ENCODE measurements around the gene LIMCH1.
"Not testable (repeated sequence)": the region's sequence is repeated elsewhere in the genome, so short reads cannot be mapped to it uniquely, and the experiment has no call there.

The LIMCH1 gene

DNA sequence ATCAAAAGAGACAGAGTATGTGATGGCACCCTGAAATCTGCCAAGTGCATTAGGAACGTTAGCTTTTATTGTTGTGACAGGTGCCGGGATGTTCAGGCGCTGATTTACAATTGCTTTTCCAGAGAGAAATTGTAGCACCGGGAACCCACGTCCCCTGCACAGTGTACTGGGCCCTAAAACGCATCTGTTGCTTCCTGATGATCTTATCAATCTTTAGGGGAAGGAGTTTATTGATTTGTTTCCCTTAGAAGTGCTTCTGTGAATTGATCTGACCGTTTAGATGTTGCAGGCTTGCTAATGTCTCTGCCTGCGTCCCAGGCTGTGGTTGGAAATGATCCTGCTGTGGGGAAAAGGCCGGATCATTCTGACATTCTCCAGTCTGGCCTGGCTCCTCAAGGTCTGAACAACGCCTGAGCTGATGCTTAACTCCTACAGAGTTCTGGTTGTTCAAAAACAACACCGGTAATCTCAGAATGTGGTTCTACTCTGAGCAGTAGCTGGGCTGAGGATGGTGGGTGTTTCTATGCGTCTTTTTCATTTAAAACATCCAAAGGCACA lies 193.7 kb downstream of the LIMCH1 start:
- DNase-seq (ENCODE audit: insufficient read length, low spot score) (no peak), FAIRE-seq (no peak)
- TF ChIP-seq POLR2A (IDR thresholded peaks at IDR 0.05; ENCODE audit: low read depth, low read length) = no peak
- no peak for TF ChIP-seq TAF1 (IDR thresholded peaks at IDR 0.05; ENCODE audit: low read depth, low read length)
- TF ChIP-seq POU2F2 (IDR thresholded peaks at IDR 0.05; ENCODE audit: low read depth, low read length) = no peak
- no peak for TF ChIP-seq POLR2AphosphoS5 (IDR thresholded peaks at IDR 0.05; ENCODE audit: low read depth, low read length)
- no peak for TF ChIP-seq PAX5 (IDR thresholded peaks at IDR 0.05; ENCODE audit: insufficient read depth, low read length, severe bottlenecking)
- TF ChIP-seq SPI1 (IDR thresholded peaks at IDR 0.05; ENCODE audit: low read depth, low read length) = no peak

DNA sequence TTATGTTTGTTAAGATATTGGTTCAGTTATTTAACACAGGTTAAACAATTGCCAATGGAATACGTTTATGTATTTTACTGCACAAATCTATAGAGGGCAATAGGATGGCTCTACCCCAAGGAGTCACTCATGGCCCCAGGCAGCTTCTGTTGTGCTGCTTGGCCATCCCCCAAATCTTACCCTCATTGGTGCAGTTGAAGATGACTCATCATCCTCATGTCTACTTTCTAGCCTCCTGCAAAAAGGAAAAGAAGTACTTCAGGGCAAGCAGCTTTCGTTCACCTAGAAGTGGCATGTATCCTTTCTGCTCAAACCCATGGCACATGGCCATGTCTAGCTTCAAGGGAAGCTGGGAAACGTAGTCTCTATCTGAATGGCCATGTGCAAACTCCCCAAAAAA lies 196.4 kb downstream of the LIMCH1 start:
- DNase-seq (ENCODE audit: insufficient read length, low spot score) (no peak), FAIRE-seq (no peak)
- TF ChIP-seq POU2F2 (IDR thresholded peaks at IDR 0.05; ENCODE audit: low read depth, low read length) = no peak
- TF ChIP-seq TAF1 (IDR thresholded peaks at IDR 0.05; ENCODE audit: low read depth, low read length) = no peak
- TF ChIP-seq SPI1 (IDR thresholded peaks at IDR 0.05; ENCODE audit: low read depth, low read length) = no peak
- no peak for TF ChIP-seq POLR2AphosphoS5 (IDR thresholded peaks at IDR 0.05; ENCODE audit: low read depth, low read length)
- TF ChIP-seq PAX5 (IDR thresholded peaks at IDR 0.05; ENCODE audit: insufficient read depth, low read length, severe bottlenecking) = no peak
- TF ChIP-seq POLR2A (IDR thresholded peaks at IDR 0.05; ENCODE audit: low read depth, low read length) = no peak

- DNase-seq (ENCODE audit: insufficient read length, low spot score); FAIRE-seq: not testable (repeated sequence)
These were observed 199.5 kb downstream of the LIMCH1 start for GRCh38 chr4:41737491-41737890.

DNA sequence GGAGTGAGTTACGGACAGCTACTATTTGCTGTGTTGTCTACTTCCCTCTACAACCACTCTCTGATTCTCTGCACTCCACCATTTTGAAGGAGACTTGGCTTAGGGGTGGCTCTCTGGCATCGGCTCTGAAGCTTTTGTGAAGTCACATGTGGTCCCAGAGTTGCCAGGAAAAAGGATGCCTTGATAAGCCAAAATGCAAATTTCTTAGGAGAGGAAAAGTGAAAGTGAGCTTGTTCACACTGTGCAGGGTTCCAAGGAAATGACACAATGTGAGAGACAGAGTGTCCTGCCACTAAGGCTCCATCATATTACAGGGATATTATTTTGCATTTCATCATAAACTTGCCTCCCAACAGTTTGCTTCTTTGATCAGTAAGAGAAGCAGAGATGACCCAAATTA lies 203.4 kb downstream of the LIMCH1 start:
- no peak for DNase-seq (ENCODE audit: insufficient read length, low spot score)
- no peak for TF ChIP-seq POLR2A (IDR thresholded peaks at IDR 0.05; ENCODE audit: low read depth, low read length)
- no peak for TF ChIP-seq POLR2AphosphoS5 (IDR thresholded peaks at IDR 0.05; ENCODE audit: low read depth, low read length)
- TF ChIP-seq TAF1 (IDR thresholded peaks at IDR 0.05; ENCODE audit: low read depth, low read length) = no peak
- no peak for TF ChIP-seq PAX5 (IDR thresholded peaks at IDR 0.05; ENCODE audit: insufficient read depth, low read length, severe bottlenecking)
- TF ChIP-seq POU2F2 (IDR thresholded peaks at IDR 0.05; ENCODE audit: low read depth, low read length) = no peak
- no peak for TF ChIP-seq SPI1 (IDR thresholded peaks at IDR 0.05; ENCODE audit: low read depth, low read length)
- no peak for FAIRE-seq

- FAIRE-seq (no peak), DNase-seq (ENCODE audit: insufficient read length, low spot score) (no peak)
- no peak for TF ChIP-seq POLR2AphosphoS5 (IDR thresholded peaks at IDR 0.05; ENCODE audit: low read depth, low read length)
These were observed 206.8 kb downstream of the LIMCH1 start for GRCh38 chr4:41744572-41745291.

GRCh38 chr4:41745292-41746024 lies 207.5 kb downstream of the LIMCH1 start:
- TF ChIP-seq POLR2AphosphoS5 (IDR thresholded peaks at IDR 0.05; ENCODE audit: low read depth, low read length) (no peak), POU2F2 (IDR thresholded peaks at IDR 0.05; ENCODE audit: low read depth, low read length) (no peak), POLR2A (IDR thresholded peaks at IDR 0.05; ENCODE audit: low read depth, low read length) (no peak), TAF1 (IDR thresholded peaks at IDR 0.05; ENCODE audit: low read depth, low read length) (no peak), PAX5 (IDR thresholded peaks at IDR 0.05; ENCODE audit: insufficient read depth, low read length, severe bottlenecking) (no peak), SPI1 (IDR thresholded peaks at IDR 0.05; ENCODE audit: low read depth, low read length) (no peak)
- FAIRE-seq (no peak), DNase-seq (ENCODE audit: insufficient read length, low spot score) (no peak)

GRCh38 chr4:41746025-41746439 lies 208.1 kb downstream of the LIMCH1 start:
- FAIRE-seq = no peak
- DNase-seq (ENCODE audit: insufficient read length, low spot score) = no peak
- TF ChIP-seq SPI1 (IDR thresholded peaks at IDR 0.05; ENCODE audit: low read depth, low read length) (no peak), PAX5 (IDR thresholded peaks at IDR 0.05; ENCODE audit: insufficient read depth, low read length, severe bottlenecking) (no peak), TAF1 (IDR thresholded peaks at IDR 0.05; ENCODE audit: low read depth, low read length) (no peak), POU2F2 (IDR thresholded peaks at IDR 0.05; ENCODE audit: low read depth, low read length) (no peak), POLR2A (IDR thresholded peaks at IDR 0.05; ENCODE audit: low read depth, low read length) (no peak), POLR2AphosphoS5 (IDR thresholded peaks at IDR 0.05; ENCODE audit: low read depth, low read length) (no peak)

- no peak for FAIRE-seq
- TF ChIP-seq POU2F2 (IDR thresholded peaks at IDR 0.05; ENCODE audit: low read depth, low read length) = no peak
- no peak for TF ChIP-seq POLR2AphosphoS5 (IDR thresholded peaks at IDR 0.05; ENCODE audit: low read depth, low read length)
- TF ChIP-seq TAF1 (IDR thresholded peaks at IDR 0.05; ENCODE audit: low read depth, low read length) = no peak
- no peak for TF ChIP-seq POLR2A (IDR thresholded peaks at IDR 0.05; ENCODE audit: low read depth, low read length)
- TF ChIP-seq PAX5 (IDR thresholded peaks at IDR 0.05; ENCODE audit: insufficient read depth, low read length, severe bottlenecking) = no peak
- no peak for TF ChIP-seq SPI1 (IDR thresholded peaks at IDR 0.05; ENCODE audit: low read depth, low read length)
- DNase-seq (ENCODE audit: insufficient read length, low spot score) = no peak
These were observed 208.7 kb downstream of the LIMCH1 start for GRCh38 chr4:41746440-41747229.

DNA sequence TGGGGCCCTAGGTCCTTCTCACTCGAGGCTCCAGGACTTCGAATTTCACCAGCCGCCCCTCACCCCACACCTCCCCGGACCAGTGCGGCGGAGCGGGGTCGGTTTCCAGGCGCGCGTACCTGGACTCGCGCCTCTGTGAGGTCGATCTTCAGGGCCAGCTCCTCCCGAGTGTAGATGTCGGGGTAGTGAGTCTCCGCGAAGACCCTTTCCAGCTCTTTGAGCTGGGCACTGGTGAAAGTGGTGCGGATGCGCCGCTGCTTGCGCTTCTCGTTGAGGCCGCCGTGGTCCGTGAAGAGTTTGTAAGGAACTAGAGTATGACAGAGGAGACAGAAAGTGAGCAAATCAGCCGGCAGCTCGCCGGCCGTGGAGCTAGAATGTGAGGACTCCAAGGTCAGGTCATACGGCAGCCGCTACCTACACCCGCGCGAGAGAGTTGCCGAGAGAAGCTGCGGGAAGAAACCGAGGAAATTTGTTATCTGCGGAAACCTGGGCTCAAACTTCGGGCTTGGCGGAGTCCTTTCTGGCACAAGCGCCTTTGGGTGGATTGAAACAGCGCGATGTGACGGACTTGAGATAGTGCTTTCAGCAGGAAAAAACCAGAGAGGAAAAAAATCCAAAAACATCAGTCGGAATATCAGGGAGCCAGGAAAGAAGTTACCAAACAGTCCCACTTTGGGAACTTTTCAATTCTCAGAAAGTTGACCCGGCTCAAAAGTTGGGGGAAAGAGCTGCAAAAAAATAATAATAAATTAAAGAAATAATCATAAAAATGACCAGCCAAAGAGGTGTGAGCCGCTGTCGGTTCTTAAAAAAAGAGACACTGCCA lies 209.5 kb downstream of the LIMCH1 start:
- TF ChIP-seq POLR2A (IDR thresholded peaks at IDR 0.05; ENCODE audit: low read depth, low read length) (no peak), POLR2AphosphoS5 (IDR thresholded peaks at IDR 0.05; ENCODE audit: low read depth, low read length) (no peak), PAX5 (IDR thresholded peaks at IDR 0.05; ENCODE audit: insufficient read depth, low read length, severe bottlenecking) (no peak), TAF1 (IDR thresholded peaks at IDR 0.05; ENCODE audit: low read depth, low read length) (no peak), SPI1 (IDR thresholded peaks at IDR 0.05; ENCODE audit: low read depth, low read length) (no peak), POU2F2 (IDR thresholded peaks at IDR 0.05; ENCODE audit: low read depth, low read length) (no peak)
- FAIRE-seq (no peak), DNase-seq (ENCODE audit: insufficient read length, low spot score) (no peak)

Measured in GM12891 (cell line).